Measurements from ENCODE around the gene PIK3CA.
A peak's percentile ranks its signal among the peaks of the same experiment; 100 is the strongest.
"Not testable (repeated sequence)": the region's sequence is repeated elsewhere in the genome, so short reads cannot be mapped to it uniquely, and the experiment has no call there.

PIK3CA gene

DNA sequence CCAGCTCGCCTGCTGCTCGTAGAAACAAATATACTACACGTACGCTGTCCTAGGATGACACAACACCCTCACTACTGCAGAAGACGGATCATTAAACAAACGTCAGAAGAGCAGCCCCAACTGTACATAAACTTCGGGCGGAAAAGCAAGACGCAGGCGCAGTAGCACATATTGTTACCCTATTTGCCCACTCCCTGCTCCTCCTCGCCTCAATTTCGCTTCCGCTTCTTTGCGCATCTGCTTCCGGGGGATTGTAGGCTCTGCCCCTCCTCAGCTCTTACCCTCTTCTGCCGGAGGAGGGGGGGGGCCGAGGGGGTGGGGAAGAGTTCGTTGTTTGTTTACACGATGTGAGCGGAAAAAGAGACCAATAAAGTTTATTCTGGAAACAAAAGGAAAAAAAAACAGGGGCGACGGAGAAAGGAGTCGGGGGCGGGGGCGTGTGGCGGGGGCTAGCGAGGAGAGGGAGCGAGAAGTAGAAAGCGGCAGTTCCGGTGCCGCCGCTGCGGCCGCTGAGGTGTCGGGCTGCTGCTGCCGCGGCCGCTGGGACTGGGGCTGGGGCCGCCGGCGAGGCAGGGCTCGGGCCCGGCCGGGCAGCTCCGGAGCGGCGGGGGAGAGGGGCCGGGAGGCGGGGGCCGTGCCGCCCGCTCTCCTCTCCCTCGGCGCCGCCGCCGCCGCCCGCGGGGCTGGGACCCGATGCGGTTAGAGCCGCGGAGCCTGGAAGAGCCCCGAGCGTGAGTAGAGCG lies at the start of gene PIK3CA:
TSS of gene PIK3CA (plus strand) at position 485 of the 743 bp plus-strand sequence. CDS start 50,469 bp downstream, outside the sequence.
- DNase-seq, result peak; percentile 90 to 99 (median 97)
- intact Hi-C loops (cut with DNase I), result loop anchor here (2.0 to 10.0 kb wide), 4 partner anchors 76 to 175 kb away; partner anchors contain the start of genes ZMAT3 and ZNF639

DNA sequence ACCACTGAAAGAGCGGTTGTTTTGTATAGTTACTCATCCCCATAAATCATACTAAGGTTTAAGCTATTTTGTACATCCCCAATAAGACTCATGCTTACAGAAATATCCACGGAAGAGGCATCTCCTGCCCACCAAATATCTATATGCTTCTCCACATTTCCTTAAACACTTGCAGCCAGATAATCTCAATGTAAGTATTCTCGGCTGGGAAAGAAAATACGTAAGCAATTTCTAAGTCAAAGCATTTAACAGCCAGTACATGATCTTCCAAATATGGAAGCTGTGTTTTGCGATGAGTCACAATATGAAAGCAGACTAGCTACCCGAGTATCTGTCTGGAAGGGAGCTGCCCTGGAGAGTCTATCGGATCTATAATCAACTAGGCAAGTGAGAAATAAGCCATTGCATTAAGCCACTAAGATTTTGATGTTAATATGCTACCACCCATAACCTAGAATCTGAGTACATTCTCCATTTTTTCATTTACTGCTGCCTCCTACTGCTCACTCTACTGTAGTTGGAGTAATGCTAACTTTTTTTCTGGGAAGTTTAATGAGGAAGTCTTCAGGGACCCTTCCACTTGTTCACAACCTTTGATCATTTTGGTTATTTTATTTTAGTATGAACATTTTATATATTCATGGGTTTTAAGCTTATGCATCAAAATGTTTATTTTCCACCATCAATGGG lies 49.6 kb upstream of the PIK3CA start:
- intact Hi-C loops (cut with DNase I), result no loop called here

GRCh38 chr3:179100652-179101051 lies 47.5 kb upstream of the PIK3CA start:
- intact Hi-C loops (cut with DNase I), result no loop called here
- no peak for DNase-seq

More for the DNA sequence above, 49.6 kb upstream of the PIK3CA start:
- no peak for DNase-seq

- DNase-seq, result no peak
- intact Hi-C loops (cut with DNase I), result no loop called here
These were observed 42.3 kb upstream of the PIK3CA start for GRCh38 chr3:179105881-179106280.

GRCh38 chr3:179107617-179108016 lies 40.5 kb upstream of the PIK3CA start:
- DNase-seq, result no peak
- intact Hi-C loops (cut with DNase I), result no loop called here

GRCh38 chr3:179108086-179108485 lies 40.1 kb upstream of the PIK3CA start:
- DNase-seq, result no peak
- intact Hi-C loops (cut with DNase I), result no loop called here

GRCh38 chr3:179113903-179114302 lies 34.3 kb upstream of the PIK3CA start:
- intact Hi-C loops (cut with DNase I), result no loop called here
- no peak for DNase-seq

DNA sequence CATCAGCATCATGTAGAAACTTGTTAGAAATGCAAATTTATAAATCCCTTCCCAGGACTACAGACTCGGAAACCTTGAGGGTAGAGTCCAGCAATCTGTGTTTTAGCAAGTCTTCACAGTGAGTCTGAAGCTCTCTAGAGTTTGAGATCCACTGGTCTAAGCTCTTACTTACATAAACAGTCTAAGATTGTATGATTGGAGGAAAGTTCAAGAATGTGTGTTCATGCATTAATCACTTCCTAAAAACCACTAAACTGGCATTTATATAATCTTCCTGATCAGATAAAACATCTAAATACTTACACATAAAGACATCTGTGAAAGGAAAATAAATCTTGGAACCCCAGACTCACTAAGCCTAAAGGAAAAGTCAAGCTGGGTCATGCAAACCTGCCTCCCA lies 32.7 kb upstream of the PIK3CA start:
- intact Hi-C loops (cut with DNase I); DNase-seq: not testable (repeated sequence)

DNA sequence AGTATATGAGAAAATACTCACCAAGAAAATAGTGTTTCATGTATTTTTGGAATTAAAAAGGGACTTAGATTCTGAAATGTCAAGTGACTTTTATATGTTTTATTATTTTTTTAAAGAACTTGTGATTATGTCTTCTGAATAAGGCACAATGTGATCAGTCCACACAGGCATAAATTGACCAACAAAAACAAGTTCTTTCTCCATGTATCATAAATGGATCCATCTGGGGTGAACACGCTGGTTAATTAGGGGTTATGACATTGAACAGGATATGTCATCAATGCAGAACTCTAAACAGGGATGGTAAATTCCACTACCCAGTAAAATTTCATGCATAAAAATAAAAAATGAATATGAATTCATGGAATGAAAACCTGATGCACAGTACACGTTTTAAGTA lies 31.3 kb upstream of the PIK3CA start:
- intact Hi-C loops (cut with DNase I), result no loop called here
- no peak for DNase-seq

- intact Hi-C loops (cut with DNase I); DNase-seq: not testable (repeated sequence)
These were observed 15.8 kb upstream of the PIK3CA start for GRCh38 chr3:179132191-179132890.

DNA sequence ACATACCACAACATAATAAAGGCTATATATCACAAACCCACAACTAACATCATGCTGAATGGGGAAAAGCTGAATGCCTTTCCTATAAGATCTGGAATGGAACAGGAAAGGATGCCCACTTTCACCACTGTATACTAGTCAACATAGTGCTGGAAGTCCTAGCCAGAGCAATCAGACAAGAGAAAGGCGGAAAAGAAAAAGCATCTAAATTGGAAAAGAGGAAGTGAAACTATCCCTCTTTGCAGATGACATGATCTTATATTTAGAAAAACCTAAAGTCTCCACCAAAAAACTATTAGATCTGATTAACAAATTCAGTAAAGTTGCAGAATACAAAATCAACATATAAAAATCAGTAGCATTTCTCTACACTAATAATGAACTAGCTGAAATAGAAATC lies 14.6 kb upstream of the PIK3CA start:
- no peak for DNase-seq
- intact Hi-C loops (cut with DNase I), result no loop called here

- DNase-seq, result no peak
- intact Hi-C loops (cut with DNase I), result no loop called here
These were observed 12.0 kb upstream of the PIK3CA start for GRCh38 chr3:179136195-179136594.

DNA sequence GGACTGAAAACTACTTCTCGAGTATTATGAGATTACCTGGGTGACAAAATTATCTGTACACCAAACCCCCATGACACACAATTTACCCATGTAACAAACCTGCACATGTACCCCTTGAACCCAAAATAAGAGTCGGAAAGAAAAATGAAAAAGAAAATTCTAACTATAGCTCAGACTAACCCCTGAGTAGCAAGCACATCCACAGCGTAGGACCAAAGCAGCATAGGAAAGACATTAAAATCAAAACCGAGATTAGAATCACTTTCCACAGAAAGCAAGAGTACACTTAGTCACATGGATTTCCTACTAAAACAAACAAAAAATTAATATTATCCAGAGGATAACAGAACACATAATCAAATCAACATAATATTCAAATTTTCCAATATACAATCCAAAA lies 6.3 kb upstream of the PIK3CA start:
- intact Hi-C loops (cut with DNase I), result loop anchor here (10.0 kb wide), 1 partner anchor 127 kb away; no protein-coding TSS in a partner anchor
- no peak for DNase-seq

GRCh38 chr3:179146911-179147513 lies 1.1 kb upstream of the PIK3CA start:
- DNase-seq, result peak in 18 of 42 donors; percentile 4 to 73 (median 33)
- intact Hi-C loops (cut with DNase I), result loop anchor here (5.0 to 10.0 kb wide), 3 partner anchors 75 to 132 kb away; partner anchors contain the start of gene ZMAT3

GRCh38 chr3:179147514-179147872 lies 664 bp upstream of the PIK3CA start:
- DNase-seq, result peak in 17 of 42 donors; percentile 7 to 62 (median 35)
- intact Hi-C loops (cut with DNase I), result loop anchor here (5.0 to 10.0 kb wide), 3 partner anchors 75 to 133 kb away; partner anchors contain the start of gene ZMAT3

DNA sequence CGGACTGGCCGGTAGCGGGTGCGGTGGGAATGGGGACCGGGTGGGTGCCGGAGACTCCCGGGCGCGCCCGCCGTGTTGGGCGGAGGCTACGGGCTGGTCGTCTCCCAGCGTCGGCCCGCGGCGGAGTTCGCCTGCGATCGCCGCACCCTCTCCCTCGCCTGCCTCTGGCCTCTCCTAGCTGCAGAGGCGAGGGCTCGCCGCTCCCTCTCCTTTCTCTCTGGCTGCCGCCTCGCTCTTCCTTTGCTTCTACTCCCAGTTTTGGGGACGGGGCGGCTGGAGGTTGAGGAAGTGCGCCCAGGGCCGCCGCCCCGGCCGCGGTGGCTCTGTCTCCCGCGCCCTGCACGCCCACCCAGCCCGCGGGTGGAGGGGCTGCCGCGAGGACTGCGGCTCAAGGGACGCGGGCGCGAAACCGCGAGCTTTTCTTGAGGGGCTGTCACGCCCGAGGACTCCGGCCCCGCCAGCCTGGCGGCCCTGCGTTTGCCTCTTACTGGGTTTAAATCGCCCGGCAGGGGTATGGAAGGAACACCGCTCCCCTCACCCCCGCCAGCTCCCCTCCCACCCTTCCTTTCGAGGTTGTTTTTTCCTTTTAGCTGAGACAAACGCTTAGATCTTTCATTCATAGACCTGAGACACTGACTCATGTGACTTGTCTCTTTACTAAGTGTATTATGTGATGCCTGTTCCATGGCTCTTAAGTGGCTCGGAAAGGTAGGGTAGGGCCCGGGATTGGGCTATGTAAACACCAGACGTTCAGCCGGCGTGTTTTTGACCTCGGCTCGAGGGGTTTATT lies 654 bp downstream of the PIK3CA start:
- intact Hi-C loops (cut with DNase I), result loop anchor here (2.0 to 10.0 kb wide), 4 partner anchors 77 to 174 kb away; partner anchors contain the start of genes ZMAT3 and ZNF639
- peak in 40 of 42 donors; percentile 17 to 74 (median 49) for DNase-seq

GRCh38 chr3:179149406-179149867 lies 1.3 kb downstream of the PIK3CA start:
- intact Hi-C loops (cut with DNase I), result loop anchor here (2.0 to 10.0 kb wide), 4 partner anchors 77 to 173 kb away; partner anchors contain the start of genes ZMAT3 and ZNF639
- DNase-seq, result peak in 14 of 42 donors; percentile 3 to 46 (median 20)

- DNase-seq, result no peak
- intact Hi-C loops (cut with DNase I), result loop anchor here (2.0 to 10.0 kb wide), 4 partner anchors 78 to 173 kb away; partner anchors contain the start of genes ZMAT3 and ZNF639
These were observed 1.8 kb downstream of the PIK3CA start for GRCh38 chr3:179149951-179150350.

All from head of caudate nucleus (tissue), 42 donors.